Fibroblast of mammary gland (primary cell): ENCODE data around the gene JARID2.
A peak's percentile ranks its signal among the peaks of the same experiment; 100 is the strongest.

Experiments used
- DNase-seq: peaks from one replicate; pipeline ENCODE4 v3.0.0-alpha.2; 2010; ENCODE audit warnings: low read depth
- H3K4me3 ChIP-seq: 2 replicates; pipeline ENCODE4 v1.5.1; 2011; ENCODE audit warnings: low read depth, mild to moderate bottlenecking, low read length, moderate library complexity; ENCODE audit not compliant: control insufficient read depth
- CTCF ChIP-seq: conservative IDR thresholded peaks from 2 replicates; pipeline ENCODE4 v1.5.1; 2011; ENCODE audit warnings: low read depth, low read length, inconsistent platforms; ENCODE audit not compliant: control insufficient read depth, insufficient read depth

JARID2 gene

DNA sequence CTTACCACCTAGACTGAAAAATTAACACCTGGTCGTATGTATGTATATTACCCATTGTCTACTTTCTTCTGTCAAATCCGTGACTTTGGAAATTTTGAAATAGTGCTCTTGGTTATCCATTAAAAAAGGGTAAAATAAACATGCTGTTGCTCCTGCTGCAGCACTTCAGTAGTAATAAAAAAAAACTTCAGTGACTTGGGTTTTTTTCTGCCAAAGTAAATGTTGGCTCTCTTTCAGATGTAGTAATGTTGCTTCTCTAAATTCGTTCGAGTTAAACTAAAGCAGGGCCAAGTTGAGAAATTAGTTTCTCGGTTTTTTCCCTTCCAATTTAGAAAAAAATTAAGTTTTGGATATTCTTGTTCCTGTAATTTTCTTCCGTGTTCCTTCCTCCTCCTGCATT, 34.2 kb downstream of the JARID2 start:
- no peak overlapping the region for H3K4me3 ChIP-seq
- DNase-seq, result peak; percentile 68
- TF ChIP-seq CTCF, result no peak

- no peak for TF ChIP-seq CTCF
- DNase-seq, result no peak
- no peak overlapping the region for H3K4me3 ChIP-seq
Measured at GRCh38 chr6:15280961-15281360, 35.1 kb downstream of the JARID2 start.

- no peak for DNase-seq
- no peak overlapping the region for H3K4me3 ChIP-seq
- no peak for TF ChIP-seq CTCF
Measured at GRCh38 chr6:15282334-15282733, 36.5 kb downstream of the JARID2 start.

DNA sequence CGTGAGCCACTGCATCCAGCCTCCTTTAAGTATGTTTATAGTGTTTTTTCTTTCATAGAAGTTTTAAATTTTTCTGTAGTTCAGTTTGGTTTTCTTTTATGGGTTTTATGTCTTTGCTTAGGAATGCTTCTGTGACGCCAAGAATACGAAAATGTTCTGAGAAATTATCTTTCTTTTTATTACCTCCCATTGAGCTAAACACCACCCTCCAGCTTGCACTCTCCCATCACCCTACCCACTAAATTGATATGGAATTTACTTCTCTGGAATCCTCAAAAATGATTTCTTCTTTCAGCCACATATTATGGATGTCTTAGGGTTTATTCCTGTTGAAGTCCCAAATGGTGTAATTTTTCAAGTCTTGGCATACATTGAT, 38.1 kb downstream of the JARID2 start:
- TF ChIP-seq CTCF, result no peak
- no peak overlapping the region for H3K4me3 ChIP-seq
- DNase-seq, result no peak

GRCh38 chr6:15284743-15285142, 38.9 kb downstream of the JARID2 start:
- TF ChIP-seq CTCF, result no peak
- no peak overlapping the region for H3K4me3 ChIP-seq
- DNase-seq, result no peak

DNA sequence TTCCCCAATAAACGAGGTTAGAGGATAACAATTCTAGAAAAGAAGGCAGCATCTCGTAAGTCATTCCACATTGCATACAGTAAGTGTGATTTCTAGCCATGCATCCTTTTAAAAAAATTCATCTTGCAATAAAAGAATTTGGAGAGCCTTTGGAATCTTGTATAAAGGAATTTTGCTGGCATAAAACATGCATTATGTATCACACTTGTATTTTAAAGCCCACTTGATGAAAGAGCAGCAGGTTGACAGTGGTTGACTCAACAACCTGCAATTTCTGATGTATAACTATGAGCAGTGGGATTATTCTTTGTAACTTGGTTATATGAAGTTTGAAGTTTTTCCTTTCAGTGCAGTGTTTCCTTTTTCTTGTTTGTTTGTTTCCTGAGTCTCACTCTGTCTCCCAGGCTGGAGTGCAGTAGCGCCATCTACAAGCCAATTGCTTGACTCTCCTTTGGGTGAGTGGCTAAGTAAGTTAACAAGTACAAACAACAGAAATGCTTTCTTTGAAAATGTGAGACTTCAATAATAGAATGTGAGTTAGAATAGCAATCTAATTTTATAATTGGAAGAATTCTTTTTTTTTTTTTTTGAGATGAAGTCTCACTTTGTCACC, 39.9 kb downstream of the JARID2 start:
- no peak for TF ChIP-seq CTCF
- H3K4me3 ChIP-seq, result no peak overlapping the region
- DNase-seq, result no peak
